GM23248 (cell line): ENCODE results near the gene GPR137B. TPM values are rescaled to one million over a fixed set of nuclear protein-coding genes. Genes with fewer than 3 reads are reported as not detected.

Experiments
- DNase-seq: peaks from one replicate; pipeline ENCODE4 v3.0.0-alpha.2; 2015
- H2AFZ ChIP-seq: fragments of 200-600 bp; sonication (generic); 2 replicates; pipeline ENCODE4 v1.6.1; 2016; ENCODE audit warnings: antibody characterized with exemption
- H3F3A ChIP-seq: fragments of 200-600 bp; sonication (generic); 2 replicates; pipeline ENCODE4 v1.6.1; 2016; ENCODE audit warnings: mild to moderate bottlenecking, antibody characterized with exemption, mixed run types; ENCODE audit not compliant: insufficient read depth
- H3K27ac ChIP-seq: fragments of 200-600 bp; sonication (generic); 2 replicates; pipeline ENCODE4 v1.5.1; 2016; ENCODE audit warnings: mild to moderate bottlenecking
- H3K27me3 ChIP-seq: fragments of 200-600 bp; sonication (generic); replicated peaks from 2 replicates; pipeline ENCODE4 v1.6.1; 2016; ENCODE audit warnings: mild to moderate bottlenecking; ENCODE audit not compliant: insufficient read depth
- H3K36me3 ChIP-seq: fragments of 200-600 bp; sonication (generic); 2 replicates; pipeline ENCODE4 v1.6.1; 2016; ENCODE audit warnings: low read depth, mild to moderate bottlenecking
- H3K4me1 ChIP-seq: fragments of 200-600 bp; sonication (generic); 2 replicates; pipeline ENCODE4 v1.6.1; 2016; ENCODE audit warnings: mild to moderate bottlenecking; ENCODE audit not compliant: insufficient read depth
- H3K4me2 ChIP-seq: fragments of 200-600 bp; sonication (generic); one replicate; pipeline ENCODE4 v1.6.1; 2016; ENCODE audit warnings: mild to moderate bottlenecking; ENCODE audit not compliant: unreplicated experiment
- H3K4me3 ChIP-seq: fragments of 200-600 bp; sonication (generic); 2 replicates; pipeline ENCODE4 v1.5.1; 2016; ENCODE audit warnings: mild to moderate bottlenecking
- H3K79me2 ChIP-seq: fragments of 200-600 bp; sonication (generic); 2 replicates; pipeline ENCODE4 v1.6.1; 2016; ENCODE audit warnings: mild to moderate bottlenecking; ENCODE audit not compliant: insufficient read depth
- H3K9ac ChIP-seq: fragments of 200-600 bp; sonication (generic); 2 replicates; pipeline ENCODE4 v1.6.1; 2016; ENCODE audit warnings: mild to moderate bottlenecking
- H3K9me2 ChIP-seq: fragments of 200-600 bp; sonication (generic); 2 replicates; pipeline ENCODE4 v1.6.1; 2016; ENCODE audit warnings: mixed run types, mild to moderate bottlenecking, moderate library complexity; ENCODE audit not compliant: insufficient read depth
- H3K9me3 ChIP-seq: fragments of 200-600 bp; sonication (generic); one replicate; pipeline ENCODE4 v1.6.1; 2017; ENCODE audit warnings: low read depth
- H4K20me1 ChIP-seq: fragments of 200-600 bp; sonication (generic); 2 replicates; pipeline ENCODE4 v1.6.0; 2016; ENCODE audit not compliant: insufficient read depth
- EZH2 ChIP-seq: fragments of 200-600 bp; sonication (generic); IDR thresholded peaks from 2 replicates; pipeline ENCODE4 v1.6.1; 2018; ENCODE audit warnings: antibody characterized with exemption, mild to moderate bottlenecking; ENCODE audit not compliant: insufficient read depth, poor library complexity, severe bottlenecking
- EZH2phosphoT487 ChIP-seq: fragments of 200-600 bp; sonication (generic); IDR thresholded peaks from 2 replicates; pipeline ENCODE4 v1.6.1; 2018; ENCODE audit warnings: antibody characterized with exemption, moderate library complexity, mild to moderate bottlenecking, low read depth; ENCODE audit not compliant: insufficient read depth
- WGBS, 2 experiments: methylation state at CpG; one replicate each; pipeline ENCODE4 v1.1.6; 2015 to 2017; ENCODE audit warnings: low lambda C conversion rate in 2 of 2, low coverage in 1 of 2; ENCODE audit errors: missing lambda C conversion rate in 2 of 2; 5-methylcytosine and 5-hydroxymethylcytosine counted together
- in situ Hi-C: fragments of 300-500 bp; cut with MboI; formaldehyde crosslinking; loops from 2 replicates; pipeline ENCODE4 v1.15.0; 2020
- polyA plus RNA-seq: library from polyadenylated mRNA; unstranded; fragments of >200 nt; fragmentation: Nextera tagmentation; extraction: Ambion mirVana; gene quantifications from 2 replicates; pipeline ENCODE4 v1.2.1, GENCODE V29; 2016
- total RNA-seq: library from RNA; depleted of rRNA; stranded (reverse); fragments of >200 nt; shearing (Covaris generic); gene quantifications from 2 replicates; pipeline ENCODE4 v1.2.3, GENCODE V29; 2014

Gene GPR137B
- total and polyA plus RNA-seq, 2 experiments from 2014 or later, result 26.0 to 30.6 TPM

DNA sequence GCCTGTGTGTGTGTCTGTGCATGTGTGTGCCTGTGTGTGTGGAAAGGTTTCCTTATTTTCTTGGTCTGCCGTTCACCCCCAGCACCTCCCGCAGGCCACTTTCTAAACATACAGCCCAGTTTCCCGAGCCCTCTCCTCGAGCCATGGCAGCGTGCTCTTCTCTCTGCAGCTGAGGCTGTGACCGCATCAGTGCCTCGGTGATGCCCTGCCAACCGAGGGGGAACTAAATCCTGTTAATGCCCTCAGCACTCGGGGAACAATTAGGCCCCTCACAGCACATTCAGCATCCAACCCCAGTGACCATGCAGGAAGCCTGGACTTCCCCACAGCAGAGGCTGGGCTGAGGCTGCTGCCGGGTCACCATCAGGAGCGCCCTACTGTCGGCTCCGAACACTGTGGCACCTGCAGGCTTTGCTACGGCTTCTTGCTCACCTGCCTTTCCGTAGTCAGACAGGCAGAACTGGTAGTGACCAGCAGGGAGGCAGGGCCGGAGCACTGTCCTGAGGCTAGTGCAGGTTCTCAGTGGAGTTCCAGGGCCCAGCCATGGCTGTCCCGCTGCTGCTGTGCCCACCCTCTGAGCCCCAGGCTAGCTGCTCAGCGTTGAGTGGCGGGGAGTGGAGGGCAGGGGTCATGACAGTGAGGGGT, 8.1 kb downstream of the GPR137B start:
- no peaks in the 10 kb centered on the region for H3K4me1 ChIP-seq
- H3K9me2 ChIP-seq, result no peaks in the 10 kb centered on the region
- H4K20me1 ChIP-seq, result no peaks in the 10 kb centered on the region; the same call in 1 of the 2 replicates
- no peak for DNase-seq
- peaks cover 77% of the 10 kb centered on the region for H3K79me2 ChIP-seq
- WGBS, 2 experiments, result 90 to 92% methylated on average over 17 to 19 of the region's 19 CpGs
- H2AFZ ChIP-seq, result no peak overlapping the region
- H3K4me3 ChIP-seq, result no peak overlapping the region
- no peaks in the 10 kb centered on the region for H3F3A ChIP-seq
- no peaks in the 10 kb centered on the region for H3K9me3 ChIP-seq
- H3K9ac ChIP-seq, result no peak overlapping the region
- H3K27me3 ChIP-seq, result no peaks in the 10 kb centered on the region
- in situ Hi-C loops, result no loop called here
- TF ChIP-seq EZH2 (no peak), EZH2phosphoT487 (no peak)
- H3K4me2 ChIP-seq, result no peak overlapping the region
- H3K27ac ChIP-seq, result no peak overlapping the region
- no peaks in the 10 kb centered on the region for H3K36me3 ChIP-seq

DNA sequence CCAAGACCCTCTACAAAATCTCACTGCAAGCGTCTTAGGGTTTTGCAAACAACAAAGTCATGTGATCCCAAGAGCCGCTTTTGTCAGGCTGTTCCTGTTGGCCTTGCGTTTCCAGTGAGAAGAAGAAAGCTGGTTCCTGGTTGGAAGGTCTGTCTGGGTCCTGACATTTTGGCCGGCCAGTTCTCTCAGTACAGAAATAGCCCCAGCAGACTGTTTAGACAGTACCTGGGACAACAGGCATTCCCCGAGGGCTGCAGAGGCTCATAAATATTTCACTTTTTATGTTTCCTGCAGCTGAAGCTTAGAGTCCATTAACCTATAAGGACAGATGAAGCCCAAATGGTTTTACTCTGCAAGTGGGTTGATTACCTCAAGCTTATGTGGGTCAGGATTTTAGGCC, 8.6 kb downstream of the GPR137B start:
- WGBS, 2 experiments, result 89 to 90% methylated on average over 5 of the region's 5 CpGs
- in situ Hi-C loops, result no loop called here
- H3K9ac ChIP-seq, result no peak overlapping the region
- no peaks in the 10 kb centered on the region; the same call in 1 of the 2 replicates for H4K20me1 ChIP-seq
- no peaks in the 10 kb centered on the region for H3K9me2 ChIP-seq
- no peaks in the 10 kb centered on the region for H3F3A ChIP-seq
- H2AFZ ChIP-seq, result no peak overlapping the region
- no peaks in the 10 kb centered on the region for H3K9me3 ChIP-seq
- no peak overlapping the region for H3K27ac ChIP-seq
- DNase-seq, result no peak
- TF ChIP-seq EZH2, result no peak
- no peak overlapping the region for H3K4me3 ChIP-seq
- H3K27me3 ChIP-seq, result no peaks in the 10 kb centered on the region
- H3K4me1 ChIP-seq, result no peaks in the 10 kb centered on the region
- no peaks in the 10 kb centered on the region for H3K36me3 ChIP-seq
- H3K4me2 ChIP-seq, result no peak overlapping the region
- peaks cover 71% of the 10 kb centered on the region for H3K79me2 ChIP-seq

- WGBS, 2 experiments, result 94% methylated on average over 12 of the region's 12 CpGs
- H3K4me3 ChIP-seq, result no peak overlapping the region
- H3K9me3 ChIP-seq, result no peaks in the 10 kb centered on the region
- H3K9me2 ChIP-seq, result no peaks in the 10 kb centered on the region
- H3K79me2 ChIP-seq, result peaks cover 62% of the 10 kb centered on the region
- no peaks in the 10 kb centered on the region for H4K20me1 ChIP-seq
- TF ChIP-seq EZH2 (no peak), EZH2phosphoT487 (no peak)
- no peaks in the 10 kb centered on the region for H3F3A ChIP-seq
- H2AFZ ChIP-seq, result no peak overlapping the region
- in situ Hi-C loops, result no loop called here
- no peak for DNase-seq
- no peaks in the 10 kb centered on the region for H3K27me3 ChIP-seq
- no peak overlapping the region for H3K9ac ChIP-seq
- no peak overlapping the region for H3K27ac ChIP-seq
- H3K36me3 ChIP-seq, result no peaks in the 10 kb centered on the region
- H3K4me1 ChIP-seq, result no peaks in the 10 kb centered on the region
- no peak overlapping the region for H3K4me2 ChIP-seq
Measured at GRCh38 chr1:236151739-236152424, 9.5 kb downstream of the GPR137B start.

GRCh38 chr1:236154126-236154525, 11.8 kb downstream of the GPR137B start:
- no peaks in the 10 kb centered on the region for H3K36me3 ChIP-seq
- TF ChIP-seq EZH2 (no peak), EZH2phosphoT487 (no peak)
- H2AFZ ChIP-seq, result no peak overlapping the region
- in situ Hi-C loops, result no loop called here
- no peak for DNase-seq
- no peaks in the 10 kb centered on the region for H3K9me2 ChIP-seq
- no peaks in the 10 kb centered on the region for H4K20me1 ChIP-seq
- H3K9me3 ChIP-seq, result no peaks in the 10 kb centered on the region
- no peaks in the 10 kb centered on the region for H3K27me3 ChIP-seq
- no peak overlapping the region for H3K4me2 ChIP-seq
- H3K9ac ChIP-seq, result no peak overlapping the region
- peaks cover 49% of the 10 kb centered on the region for H3K79me2 ChIP-seq
- 89% methylated on average over 13 of the region's 13 CpGs for WGBS, 2 experiments
- no peak overlapping the region for H3K4me3 ChIP-seq
- no peaks in the 10 kb centered on the region for H3K4me1 ChIP-seq
- no peaks in the 10 kb centered on the region for H3F3A ChIP-seq
- H3K27ac ChIP-seq, result no peak overlapping the region
